NCI-H1417 (cell line): ENCODE measurements around the gene JPT1.
"Not testable (repeated sequence)": the region's sequence is repeated elsewhere in the genome, so short reads cannot be mapped to it uniquely, and the experiment has no call there.

ENCODE experiments used
- DNase-seq, 3 experiments: peaks; one replicate each; lab custom pipeline; 2025; lab: John Stamatoyannopoulos, UW

Gene JPT1, protein sequence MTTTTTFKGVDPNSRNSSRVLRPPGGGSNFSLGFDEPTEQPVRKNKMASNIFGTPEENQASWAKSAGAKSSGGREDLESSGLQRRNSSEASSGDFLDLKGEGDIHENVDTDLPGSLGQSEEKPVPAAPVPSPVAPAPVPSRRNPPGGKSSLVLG

DNA sequence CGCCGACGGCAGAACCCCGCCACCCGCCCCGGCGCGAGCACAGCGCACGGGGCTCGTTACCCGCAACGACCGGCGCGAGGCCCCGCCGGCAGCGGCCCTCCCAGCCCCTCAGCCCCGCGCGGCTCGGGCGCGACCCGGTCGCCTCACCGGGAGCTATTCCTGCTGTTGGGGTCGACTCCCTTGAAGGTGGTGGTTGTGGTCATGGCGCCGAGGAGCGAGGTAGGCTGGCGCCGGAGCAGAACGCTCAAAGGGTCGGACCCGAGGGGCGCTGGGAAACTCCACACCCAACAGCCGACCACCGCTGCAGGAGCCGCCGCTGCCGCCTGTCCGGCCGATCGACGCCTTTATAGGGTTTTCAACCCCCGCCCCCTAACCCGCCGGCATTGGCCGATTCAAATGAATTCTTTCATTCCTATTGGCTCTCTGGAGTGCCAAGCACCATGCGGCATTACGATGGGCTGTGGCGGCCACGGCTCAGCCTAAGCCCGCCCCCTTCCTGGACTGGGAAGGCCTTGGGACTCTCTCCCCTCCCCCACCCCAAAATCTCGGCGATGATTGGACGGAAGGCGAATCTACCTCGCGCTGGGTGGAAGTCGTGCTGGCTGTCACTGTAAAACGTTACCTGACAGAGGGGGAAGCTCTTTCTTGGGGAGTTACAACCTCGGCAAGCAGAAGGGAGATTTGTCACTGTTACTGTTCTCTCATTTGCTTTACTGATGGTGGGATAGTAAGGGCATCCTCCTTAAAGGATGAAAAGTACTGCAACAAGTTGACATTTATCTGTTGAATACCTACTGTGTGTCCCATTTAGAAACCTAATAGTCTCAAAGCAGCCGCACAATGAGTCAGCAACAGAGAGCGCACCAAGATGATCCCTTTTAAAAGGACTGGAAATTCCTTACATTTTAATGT lies at the start of gene JPT1:
JPT1 (minus strand) TSS at position 318 of the 912 bp plus-strand sequence; CDS start at position 203, 115 bp downstream.
- peak; percentile 98 to 99 (median 99) for DNase-seq

DNA sequence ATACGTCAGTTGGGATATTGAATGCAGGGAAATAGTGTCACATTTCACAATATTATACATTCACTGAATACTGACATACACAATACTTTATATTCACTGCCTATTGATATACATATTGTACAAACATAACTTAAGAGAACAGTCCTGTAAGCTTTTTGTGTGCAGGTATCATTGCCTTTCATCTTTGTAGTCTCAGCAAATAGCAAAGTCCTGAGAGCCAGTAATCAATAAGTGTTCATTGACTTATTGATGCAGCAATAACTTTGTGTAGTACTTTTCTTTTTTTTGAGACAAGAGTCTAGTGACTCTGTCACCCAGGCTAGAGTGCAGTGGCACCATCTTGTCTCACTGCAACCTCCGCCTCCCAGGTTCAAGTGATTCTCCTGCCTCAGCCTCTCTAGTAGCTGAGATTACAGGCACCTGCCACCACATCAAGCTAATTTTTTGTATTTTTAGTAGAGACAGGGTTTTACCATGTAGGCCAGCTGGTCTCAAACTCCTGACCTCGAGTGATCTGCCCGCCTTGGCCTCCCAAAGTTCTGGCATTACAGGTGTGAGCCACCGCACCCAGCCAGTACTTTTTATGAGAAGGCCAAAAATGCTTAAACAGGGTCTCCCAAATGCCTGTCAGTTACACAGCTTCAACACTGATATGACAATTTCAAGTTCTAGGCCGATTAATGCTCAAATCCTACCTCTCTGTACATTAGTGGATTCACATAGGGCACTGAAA lies 45.7 kb upstream of the JPT1 start:
- DNase-seq, result no peak

GRCh38 chr17:75194879-75195278 lies 40.6 kb upstream of the JPT1 start:
- no peak for DNase-seq

- DNase-seq, result no peak
Measured at GRCh38 chr17:75191584-75191983, 37.3 kb upstream of the JPT1 start.

DNA sequence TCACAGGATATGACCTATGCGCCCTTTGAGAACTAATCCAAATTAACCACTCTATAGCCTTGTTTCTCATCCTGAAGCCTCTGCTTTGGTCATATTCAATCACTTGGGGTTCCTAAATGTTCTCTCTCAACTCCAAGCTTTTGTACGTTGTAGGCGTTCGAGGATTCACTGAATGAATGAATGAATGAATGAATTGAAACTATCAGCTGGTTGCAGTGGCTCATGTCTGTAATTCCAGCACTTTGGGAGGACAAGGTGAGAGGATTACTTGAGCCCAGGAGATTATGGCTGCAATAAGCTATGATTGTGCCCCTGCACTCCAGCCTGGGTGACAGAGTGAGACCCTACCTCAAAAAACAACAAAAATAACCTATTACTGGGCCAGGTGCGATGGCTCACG lies 34.3 kb upstream of the JPT1 start:
- DNase-seq, result no peak

- DNase-seq, result no peak
Measured at GRCh38 chr17:75183999-75184884, 29.9 kb upstream of the JPT1 start.

GRCh38 chr17:75182569-75183436 lies 28.5 kb upstream of the JPT1 start, which contains the start of gene SUMO2:
SUMO2 (minus strand) TSS chr17:75182959; CDS start chr17:75182834, 125 bp downstream.
- DNase-seq, result peak; percentile 95 to 97 (median 96)

DNA sequence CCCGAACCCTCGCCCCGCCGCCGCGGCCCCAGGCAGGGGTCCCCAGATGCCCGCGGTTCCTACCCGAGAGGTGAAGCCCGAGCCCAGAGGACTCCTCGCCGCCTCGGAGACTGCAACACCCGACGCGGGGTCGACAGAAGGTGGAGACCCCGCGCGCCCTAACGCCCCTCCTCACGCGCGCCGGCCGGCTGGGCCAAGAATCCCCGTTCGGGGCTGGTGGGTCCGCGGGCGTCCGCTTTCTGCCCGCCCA lies 27.9 kb upstream of the JPT1 start:
- DNase-seq, result no peak

DNA sequence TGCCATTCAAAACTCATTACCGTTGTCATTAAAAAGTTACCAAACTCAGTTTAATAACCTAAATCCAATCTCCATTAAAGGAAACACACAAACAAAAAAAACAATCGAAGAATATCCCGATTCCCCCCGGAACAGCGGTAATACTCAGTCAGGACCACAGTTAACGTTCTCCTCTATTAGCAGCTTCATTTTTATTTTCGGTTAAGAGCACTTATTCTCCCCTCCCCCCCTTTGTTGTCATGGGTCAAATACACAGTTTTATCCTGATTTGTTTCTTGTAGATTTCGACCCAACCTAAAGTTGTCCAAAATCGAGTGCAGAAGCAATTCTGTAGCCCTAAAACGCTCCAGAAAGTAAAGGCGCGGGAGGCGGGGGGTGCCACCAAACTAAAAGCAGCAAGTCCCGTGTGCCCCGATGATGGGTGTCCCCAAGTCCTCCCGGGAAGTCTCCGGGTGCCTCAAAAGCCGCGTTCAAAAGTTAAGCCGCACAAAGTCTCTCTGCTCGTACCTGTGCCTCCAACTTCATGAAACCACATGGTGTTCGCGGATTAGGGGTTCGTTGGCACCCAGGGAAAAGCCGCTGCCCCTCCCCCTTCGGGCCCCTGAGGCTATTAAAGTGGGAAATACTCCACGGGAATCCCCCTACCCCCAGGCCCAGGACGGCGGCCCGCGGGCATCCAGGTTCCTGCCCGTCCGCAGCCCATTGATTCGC lies 27.5 kb upstream of the JPT1 start:
- DNase-seq, result peak; percentile 19 to 61 (median 35)

GRCh38 chr17:75181110-75181509 lies 26.8 kb upstream of the JPT1 start:
- DNase-seq, result peak in 1 of 3 experiments; percentile 27

- DNase-seq, result no peak
Measured at GRCh38 chr17:75178453-75178852, 24.1 kb upstream of the JPT1 start.

GRCh38 chr17:75176625-75177024 lies 22.3 kb upstream of the JPT1 start:
- DNase-seq, result no peak

GRCh38 chr17:75174996-75175395 lies 20.7 kb upstream of the JPT1 start:
- no peak for DNase-seq

DNA sequence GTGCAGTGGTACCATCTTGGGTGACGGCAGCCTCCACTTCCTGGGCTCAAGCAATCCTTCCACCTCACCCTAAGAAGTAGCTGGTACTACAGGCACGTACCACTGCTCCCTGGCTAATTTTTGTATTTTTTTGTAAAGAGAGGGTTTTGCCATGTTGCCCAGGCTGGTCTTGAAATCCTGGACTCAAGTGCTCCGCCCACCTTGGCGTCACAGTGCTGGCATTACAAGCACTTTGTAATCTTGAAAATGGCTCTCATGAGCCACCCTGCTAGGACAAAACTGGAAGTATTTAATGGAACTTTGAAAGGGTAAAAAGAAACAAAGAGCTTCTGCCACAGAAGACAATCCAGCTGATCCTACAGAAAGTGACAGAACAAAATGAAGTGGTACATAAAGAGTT lies 19.2 kb upstream of the JPT1 start:
- peak in 1 of 3 experiments; percentile 4 for DNase-seq

DNA sequence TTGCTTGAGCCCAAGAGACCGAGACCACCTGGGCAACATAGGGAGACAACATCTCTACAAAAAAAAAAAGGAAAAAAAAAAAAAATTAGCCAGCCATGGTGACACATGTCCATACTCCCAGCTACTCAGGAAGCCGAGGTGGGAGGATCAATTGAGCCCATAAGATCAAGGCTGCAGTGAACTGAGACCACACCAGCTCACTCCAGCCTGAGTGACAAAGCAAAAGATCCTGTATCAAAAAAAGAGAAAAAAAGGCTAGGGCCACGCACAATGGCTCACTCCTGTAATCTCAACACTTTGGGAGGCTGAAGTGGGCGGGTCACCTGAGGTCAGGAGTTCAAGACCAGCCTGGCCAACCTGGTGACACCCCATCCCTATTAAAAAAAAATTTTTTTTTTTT lies 14.7 kb upstream of the JPT1 start:
- DNase-seq, result no peak

DNA sequence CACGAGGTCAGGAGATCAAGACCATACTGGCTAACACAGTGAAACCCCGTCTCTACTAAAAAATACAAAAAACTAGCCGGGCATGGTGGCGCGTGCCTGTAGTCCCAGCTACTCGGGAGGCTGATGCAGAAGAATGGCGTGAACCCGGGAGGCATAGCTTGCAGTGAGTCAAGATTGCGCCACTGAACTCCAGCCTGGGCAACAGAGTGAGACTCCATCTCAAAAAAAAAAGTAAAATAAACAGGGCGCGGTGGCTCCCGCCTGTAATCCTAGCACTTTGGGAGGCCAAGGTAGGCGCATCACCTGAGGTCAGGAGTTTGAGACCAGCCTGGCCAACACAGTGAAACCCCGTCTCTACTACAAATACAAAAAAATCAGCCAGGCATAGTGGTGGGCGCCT lies 10.3 kb upstream of the JPT1 start:
- not testable (repeated sequence) for DNase-seq

GRCh38 chr17:75163074-75163473 lies 8.8 kb upstream of the JPT1 start:
- DNase-seq, result no peak

DNA sequence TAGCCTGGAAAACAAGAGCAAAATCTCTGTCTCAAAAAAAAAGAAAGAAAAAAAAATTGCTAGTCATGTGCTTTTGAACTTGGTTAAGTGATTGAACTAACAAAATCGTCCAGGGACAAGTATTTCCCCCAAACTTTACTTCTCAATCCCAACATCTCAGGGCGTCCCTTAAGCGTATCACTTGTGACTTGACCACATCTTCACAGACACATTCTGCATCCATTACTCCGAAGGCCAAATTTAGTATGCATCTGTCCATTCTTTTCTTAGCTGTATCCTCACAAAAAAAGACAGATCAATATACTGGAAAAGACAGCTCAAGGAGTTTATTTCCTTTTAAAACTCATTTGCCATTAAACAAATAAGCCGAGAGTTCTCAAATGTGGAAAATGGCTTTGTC lies 5.9 kb upstream of the JPT1 start:
- no peak for DNase-seq

DNA sequence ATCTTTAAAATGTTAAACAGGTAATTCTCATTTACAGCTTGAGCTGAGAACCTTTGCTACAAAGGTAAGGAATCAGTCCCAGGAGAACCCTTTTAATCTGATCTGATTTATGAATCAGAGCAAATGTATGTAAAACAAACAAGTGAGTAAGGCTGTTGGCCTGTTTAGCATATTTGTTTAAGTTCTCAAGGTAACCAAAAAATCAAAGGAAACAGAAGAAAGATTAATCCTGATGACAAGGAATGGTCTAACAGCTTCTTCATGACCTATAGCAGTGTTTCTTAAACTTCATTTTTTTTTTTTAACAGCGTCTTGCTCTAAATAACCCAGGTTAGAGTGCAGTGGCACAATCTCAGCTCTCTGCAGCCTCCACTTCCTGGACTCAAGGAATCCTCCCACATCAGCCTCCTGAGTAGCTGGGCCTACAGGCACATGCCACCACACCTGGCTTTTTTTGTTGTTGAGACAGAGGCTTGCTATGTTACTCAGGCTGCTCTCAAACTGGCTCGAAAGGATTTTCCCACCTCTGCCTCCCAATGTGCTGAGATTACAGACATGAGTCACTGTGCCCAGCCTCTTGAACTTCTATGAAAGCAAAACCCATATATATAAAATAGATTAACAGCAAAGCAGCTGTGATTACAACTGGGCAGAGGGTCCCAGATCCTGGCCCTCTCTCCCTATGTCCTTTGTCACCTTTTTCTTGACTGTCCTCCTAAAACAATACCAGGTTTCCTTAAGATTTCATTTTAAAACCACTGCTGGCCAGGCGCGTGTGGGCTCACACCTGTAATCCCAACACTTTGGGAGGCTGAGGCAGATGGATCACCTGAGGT lies 5.1 kb upstream of the JPT1 start:
- no peak for DNase-seq
